CD4-positive, alpha-beta T cell treated with Interleukin-10 for 1 hour (primary cell): ENCODE data around the gene DNAAF3.

Source experiments
- DNase-seq: peaks from one replicate; pipeline ENCODE4 v3.0.0-alpha.2; 2020

Gene DNAAF3

GRCh38 chr19:55152017-55152416 is 14.4 kb downstream of the DNAAF3 start:
- DNase-seq: no peak

DNA sequence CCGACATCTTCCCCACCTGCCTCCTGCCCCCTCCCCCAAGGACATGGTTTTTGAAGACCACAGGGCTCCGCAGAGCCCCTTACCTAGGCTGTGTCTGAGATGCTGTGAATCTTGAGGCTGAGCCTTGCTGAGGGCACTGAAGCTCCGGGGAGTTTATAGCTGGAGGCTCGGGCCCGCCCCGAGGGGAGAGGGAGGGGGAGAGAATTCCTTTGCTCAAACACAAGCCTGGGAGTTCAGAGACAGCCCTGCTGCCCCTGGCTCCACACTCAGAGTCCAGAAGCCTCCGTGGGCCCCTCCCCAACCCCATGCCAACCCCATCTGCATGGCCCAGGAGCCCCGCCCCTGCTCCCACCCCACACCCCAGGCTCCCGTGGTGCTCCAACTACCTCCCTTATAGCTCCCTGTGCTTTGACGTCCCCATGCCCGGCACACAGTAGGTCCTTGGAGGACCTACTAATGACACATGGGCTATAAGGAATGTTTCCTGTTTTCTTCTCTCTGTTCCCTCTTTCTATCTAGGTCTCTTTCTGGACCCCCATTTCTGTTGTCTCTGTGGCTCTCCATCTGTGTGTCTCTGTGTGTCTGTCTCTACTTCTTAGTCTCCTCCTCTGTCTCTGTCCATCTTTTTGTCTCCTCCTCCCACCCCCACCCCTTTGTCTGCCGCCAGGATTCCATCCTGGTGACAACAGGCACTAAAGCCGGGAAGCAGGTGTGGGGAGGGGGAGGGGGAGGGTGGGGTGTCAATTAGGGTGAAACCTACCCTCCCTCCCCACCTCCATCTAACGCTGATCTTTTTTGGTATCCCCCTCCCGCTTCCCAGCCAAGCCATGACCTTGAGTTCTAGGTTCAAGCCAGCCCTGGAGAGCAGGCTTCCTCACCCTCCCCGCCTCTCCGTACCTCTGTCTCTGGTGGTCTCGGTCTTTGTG is 17.1 kb downstream of the DNAAF3 start, which contains the start of gene TNNT1:
TSS of gene TNNT1 (minus strand) at position 129 of the 926 bp plus-strand sequence. CDS start 2,049 bp downstream, outside the sequence.
- DNase-seq: no peak

DNA sequence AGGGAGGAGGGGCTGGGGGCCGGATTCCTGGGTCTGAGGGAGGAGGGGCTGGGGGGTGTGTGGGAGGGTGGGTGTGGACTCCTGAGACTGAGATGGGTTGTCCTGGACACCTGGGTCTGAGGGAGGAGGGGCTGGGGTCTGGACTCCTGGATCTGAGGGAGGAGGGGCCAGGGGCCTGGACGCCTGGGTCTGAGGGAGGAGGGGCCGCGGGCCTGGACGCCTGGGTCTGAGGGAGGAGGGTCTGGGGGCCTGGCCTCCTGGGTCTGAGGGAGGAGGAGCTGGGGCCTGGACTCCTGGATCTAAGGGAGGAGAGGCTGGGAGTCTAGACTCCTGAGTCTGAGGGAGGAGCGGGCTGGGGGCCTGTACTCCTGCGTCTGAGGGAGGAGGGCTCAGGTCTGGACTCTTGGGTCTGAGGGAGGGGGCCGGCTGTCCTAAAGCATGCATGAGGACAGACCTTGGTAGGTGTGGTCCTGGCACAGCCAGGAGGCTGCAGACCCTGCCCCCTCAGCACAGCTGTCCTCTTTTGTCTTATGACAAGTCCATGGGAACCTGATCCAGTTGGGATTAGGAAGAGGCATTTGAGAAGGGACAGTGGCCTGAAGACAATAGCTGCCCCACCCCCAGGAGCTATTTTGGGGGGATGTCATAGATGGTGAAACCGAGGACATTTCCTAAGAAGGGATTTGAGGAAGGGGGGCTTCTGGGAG is 18.7 kb downstream of the DNAAF3 start:
- no peak for DNase-seq

- DNase-seq: no peak
Measured at GRCh38 chr19:55146705-55147273, 19.6 kb downstream of the DNAAF3 start.

- peak; percentile 20 for DNase-seq
Measured at GRCh38 chr19:55146078-55146704, 20.2 kb downstream of the DNAAF3 start.

- no peak for DNase-seq
Measured at GRCh38 chr19:55145232-55145631, 21.2 kb downstream of the DNAAF3 start.

DNA sequence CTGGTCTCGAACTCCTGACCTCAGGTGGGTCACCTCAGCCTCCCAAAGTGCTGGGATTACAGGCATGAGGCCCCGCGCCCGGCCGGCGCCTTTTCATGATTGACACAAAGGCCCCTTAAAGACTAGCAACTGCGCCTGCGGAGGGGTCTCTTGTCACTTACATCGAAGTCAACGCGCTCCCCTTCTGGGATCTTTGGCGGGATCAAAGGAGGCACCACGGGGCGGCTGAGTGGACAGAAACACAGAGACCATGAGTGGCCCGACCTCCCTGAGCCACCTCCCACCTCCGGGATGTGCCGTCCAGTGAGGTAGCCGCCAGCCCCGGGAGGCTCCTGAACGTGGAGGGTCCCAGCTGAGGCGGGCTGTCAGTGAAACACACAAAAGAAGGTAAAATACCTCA is 24.7 kb downstream of the DNAAF3 start:
- DNase-seq: no peak

DNA sequence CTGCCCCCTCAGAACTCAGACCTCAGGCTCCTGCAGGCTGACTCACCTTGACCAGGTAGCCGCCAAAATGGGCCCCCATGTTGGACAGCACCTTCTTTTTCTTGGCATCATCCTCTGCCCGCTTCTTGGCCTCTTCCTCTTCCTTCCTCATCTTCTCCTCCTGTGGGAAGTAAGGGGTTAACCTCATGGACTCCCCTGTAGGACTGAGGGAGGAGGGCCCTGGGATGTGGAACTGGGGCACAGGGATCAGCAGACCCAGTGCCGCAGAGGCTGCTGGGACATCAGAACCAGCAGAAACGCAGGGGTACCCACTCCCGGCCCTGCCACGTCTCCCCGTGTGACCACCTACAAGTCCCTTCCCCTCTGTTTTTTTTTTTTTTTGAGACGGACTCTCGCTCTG is 28.5 kb downstream of the DNAAF3 start:
- DNase-seq: no peak

GRCh38 chr19:55136399-55137102 is 29.9 kb downstream of the DNAAF3 start:
- no peak for DNase-seq

GRCh38 chr19:55134736-55135135 is 31.7 kb downstream of the DNAAF3 start:
- no peak for DNase-seq

DNA sequence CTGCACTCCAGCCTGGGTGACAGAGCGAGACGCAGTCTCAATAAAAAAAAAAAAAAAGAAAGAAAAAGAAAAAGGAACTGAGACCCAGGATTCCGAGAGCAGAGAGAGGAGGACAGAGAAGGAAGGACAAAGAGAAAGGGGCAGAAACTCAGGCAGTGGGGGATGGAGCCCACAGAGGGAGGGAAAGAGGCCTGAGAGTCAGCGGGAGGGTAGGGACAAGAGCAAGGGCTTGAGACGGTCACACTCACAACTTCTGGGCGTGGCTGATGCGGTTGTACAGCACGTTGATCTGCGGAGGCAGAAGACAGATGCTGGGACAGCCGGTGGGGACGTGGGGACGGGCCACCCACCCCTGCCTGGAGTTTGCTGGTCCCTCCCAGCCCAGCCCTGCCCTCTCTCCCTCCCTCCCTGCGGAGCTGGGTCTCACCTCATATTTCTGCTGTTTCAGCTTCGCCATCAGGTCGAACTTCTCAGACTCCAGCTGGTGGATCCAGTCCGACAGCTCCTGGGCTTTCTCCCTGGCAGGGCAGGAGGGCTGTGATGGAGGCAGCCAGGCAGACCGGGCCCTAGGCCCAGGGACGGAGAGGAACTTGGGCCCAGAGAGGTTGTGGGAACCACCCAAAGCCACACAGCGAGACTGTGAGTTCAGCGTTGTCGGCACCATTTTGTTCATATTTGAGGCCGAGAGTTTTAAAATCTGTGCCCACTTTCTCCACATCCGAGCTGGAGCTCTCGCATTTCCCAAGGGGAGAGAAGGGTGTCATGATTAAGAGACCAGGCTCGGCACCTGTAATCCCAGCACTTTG is 32.6 kb downstream of the DNAAF3 start:
- no peak for DNase-seq

DNA sequence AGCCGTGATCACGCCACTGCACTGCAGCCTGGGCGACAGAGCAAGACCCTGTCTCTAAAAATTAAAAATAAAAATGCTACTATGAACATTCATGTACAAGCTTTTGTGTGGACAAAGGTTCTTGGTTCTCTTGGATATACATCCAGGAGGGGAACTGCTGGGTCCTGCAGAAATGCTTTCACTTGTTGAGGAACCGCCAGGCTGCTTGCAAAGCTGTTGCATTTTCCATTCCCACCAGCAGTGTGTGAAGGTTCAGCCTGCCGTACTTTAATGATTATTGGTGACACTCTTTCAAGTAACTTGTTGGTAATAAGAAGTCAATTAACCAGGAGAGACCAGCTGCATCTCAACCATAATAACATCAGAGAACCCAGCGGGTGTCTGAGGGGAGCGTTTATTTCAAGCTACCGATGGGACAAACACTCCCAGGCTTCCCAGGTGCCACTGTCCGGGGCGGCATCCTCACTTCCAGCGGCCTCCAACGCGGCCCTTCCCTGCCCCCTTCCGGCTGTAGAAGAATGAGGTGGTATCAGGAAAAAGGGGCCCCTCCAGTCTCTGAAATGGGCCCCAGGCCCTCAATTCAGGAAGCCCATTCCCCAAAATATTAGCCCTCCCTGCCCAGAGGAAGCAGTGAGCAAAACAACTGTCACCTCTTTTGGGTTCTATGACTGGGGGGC is 33.8 kb downstream of the DNAAF3 start:
- DNase-seq: no peak

DNA sequence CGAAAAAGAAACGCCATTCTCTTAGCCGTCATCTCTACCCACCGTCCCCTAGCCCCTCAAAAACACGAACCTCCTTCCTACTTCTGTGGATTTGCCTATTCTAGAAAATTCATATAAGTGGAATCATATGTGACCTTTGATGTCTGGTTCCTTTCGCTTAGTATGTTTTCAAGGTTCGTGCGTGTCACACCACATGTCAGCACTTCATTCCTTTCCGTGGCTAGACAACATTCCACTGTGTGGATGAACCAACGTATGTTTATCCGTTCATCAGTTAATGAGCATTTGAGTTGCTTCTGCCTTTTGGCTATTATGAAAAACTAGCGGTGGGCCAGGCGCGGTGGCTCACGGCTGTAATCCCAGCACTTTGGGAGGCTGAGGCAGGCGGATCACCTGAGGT is 35.0 kb downstream of the DNAAF3 start:
- DNase-seq: no peak

- peak; percentile 15 for DNase-seq
Measured at GRCh38 chr19:55119053-55119452, 47.4 kb downstream of the DNAAF3 start.

- peak; percentile 27 for DNase-seq
Measured at GRCh38 chr19:55118401-55118991, 47.9 kb downstream of the DNAAF3 start.

DNA sequence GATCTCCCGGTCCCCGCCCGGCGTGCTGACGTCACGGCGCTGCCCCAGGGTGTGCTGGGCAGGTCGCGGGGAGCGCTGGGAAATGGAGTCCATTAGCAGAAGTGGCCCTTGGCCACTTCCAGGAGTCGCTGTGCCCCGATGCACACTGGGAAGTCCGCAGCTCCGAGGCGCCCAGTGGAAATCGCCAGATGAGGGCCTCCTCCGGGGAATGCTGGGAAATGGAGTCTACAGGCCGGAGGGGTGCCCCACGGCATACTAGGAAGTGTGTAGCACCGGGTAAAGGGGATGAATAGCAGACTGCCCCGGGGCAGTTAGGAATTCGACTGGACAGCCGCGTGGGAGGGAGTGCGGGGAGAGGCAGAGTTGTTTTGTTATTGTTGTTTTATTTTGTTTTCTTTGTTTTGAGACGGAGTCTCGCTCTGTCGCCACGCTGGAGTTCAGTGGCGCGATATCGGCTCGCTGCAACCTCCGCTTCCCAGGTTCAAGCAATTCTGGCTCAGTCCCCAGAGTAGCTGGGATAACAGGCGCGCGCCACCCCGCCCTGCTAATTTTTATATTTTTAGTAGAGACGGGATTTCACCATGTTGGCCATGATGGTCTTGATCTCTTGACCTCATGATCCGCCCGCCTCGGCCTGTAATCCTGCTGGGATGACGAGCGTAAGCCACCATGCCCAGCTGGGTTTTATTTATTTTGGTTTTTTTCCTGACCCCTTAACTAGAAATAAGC is 48.6 kb downstream of the DNAAF3 start:
- DNase-seq: peak; percentile 98

DNA sequence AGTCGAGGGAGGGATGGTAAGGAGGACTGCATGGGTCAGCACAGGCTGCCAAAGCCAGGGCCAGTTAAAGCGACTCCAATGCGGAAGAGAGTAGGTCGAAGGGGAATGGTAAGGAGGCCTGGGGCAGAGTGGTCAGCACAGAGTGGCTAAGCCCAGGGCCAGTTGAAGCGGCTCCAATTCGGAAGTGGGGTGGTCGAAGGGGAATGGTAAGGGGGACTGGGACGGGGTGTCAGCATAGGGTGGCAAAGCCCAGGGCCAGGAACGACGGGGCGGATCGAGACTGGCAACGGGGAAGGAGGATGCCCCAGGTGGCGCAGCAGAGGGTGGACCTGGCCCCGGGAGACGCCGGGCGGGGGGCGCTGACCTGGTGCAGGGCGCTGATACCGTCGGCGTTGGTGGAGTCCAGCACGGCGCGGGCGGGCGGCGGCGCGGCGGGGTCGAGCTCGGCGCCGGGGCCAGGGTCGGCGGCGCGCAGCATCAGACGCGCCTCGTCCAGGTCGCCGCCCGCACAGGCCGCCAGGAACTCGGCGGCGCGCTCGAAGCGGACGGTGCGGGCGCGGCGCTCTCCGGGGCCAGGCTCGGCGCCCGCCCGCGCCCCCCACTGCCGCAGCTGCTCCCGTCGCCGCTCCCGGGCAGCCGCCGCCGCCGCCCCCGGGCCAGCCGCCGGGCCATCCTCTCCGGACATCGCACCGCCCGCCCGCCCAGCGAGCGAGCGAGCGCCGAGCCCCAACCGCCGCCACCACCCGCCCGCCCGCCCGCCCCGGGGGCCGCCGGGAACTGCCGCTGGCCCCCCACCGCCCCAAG is 49.4 kb downstream of the DNAAF3 start, which contains the start of gene PPP1R12C:
TSS of gene PPP1R12C (minus strand) at position 779 of the 804 bp plus-strand sequence. CDS start at position 685, 94 bp downstream.
- no peak for DNase-seq

- peak; percentile 63 for DNase-seq
Measured at GRCh38 chr19:55116232-55116858, 50.1 kb downstream of the DNAAF3 start.
